Tibial nerve (tissue), 3 donors: Measurements from ENCODE around the gene SLC1A3.
A peak's percentile ranks its signal among the peaks of the same experiment; 100 is the strongest.

Experiments used
- POLR2A ChIP-seq, 2 donors: fragments of 450-650 bp; IDR thresholded peaks; one replicate each; pipeline ENCODE4 v1.6.1; 2017; ENCODE audit warnings: antibody characterized with exemption in 2 of 2, mild to moderate bottlenecking in 2 of 2, moderate library complexity in 2 of 2
- TF ChIP-seq, protein P1 (sequence below), 5 experiments: fragments of 200-600 bp in 3 of 5; fragments of 450-650 bp in 2 of 5; sonication (generic) in 3 of 5; IDR thresholded peaks; one replicate each; pipeline ENCODE4 v1.5.1; 2016 to 2019; ENCODE audit warnings: antibody characterized with exemption in 5 of 5, mild to moderate bottlenecking in 3 of 5, moderate library complexity in 2 of 5

- TF ChIP-seq, protein P1, sequence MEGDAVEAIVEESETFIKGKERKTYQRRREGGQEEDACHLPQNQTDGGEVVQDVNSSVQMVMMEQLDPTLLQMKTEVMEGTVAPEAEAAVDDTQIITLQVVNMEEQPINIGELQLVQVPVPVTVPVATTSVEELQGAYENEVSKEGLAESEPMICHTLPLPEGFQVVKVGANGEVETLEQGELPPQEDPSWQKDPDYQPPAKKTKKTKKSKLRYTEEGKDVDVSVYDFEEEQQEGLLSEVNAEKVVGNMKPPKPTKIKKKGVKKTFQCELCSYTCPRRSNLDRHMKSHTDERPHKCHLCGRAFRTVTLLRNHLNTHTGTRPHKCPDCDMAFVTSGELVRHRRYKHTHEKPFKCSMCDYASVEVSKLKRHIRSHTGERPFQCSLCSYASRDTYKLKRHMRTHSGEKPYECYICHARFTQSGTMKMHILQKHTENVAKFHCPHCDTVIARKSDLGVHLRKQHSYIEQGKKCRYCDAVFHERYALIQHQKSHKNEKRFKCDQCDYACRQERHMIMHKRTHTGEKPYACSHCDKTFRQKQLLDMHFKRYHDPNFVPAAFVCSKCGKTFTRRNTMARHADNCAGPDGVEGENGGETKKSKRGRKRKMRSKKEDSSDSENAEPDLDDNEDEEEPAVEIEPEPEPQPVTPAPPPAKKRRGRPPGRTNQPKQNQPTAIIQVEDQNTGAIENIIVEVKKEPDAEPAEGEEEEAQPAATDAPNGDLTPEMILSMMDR (IDR thresholded peaks at IDR 0.05), result peak in 1 of 5 experiments; percentile 15
- TF ChIP-seq POLR2A (IDR thresholded peaks at IDR 0.05), result no peak
Observed at GRCh38 chr5:36688722-36689121, 82.3 kb downstream of the SLC1A3 start.
